ENCODE data around the gene VNN1. TPM values are rescaled to one million over a fixed set of nuclear protein-coding genes. Genes with fewer than 3 reads are reported as not detected.
"Not testable (repeated sequence)": the region's sequence is repeated elsewhere in the genome, so short reads cannot be mapped to it uniquely, and the experiment has no call there.

Gene VNN1
- total and polyA plus RNA-seq, 4 experiments from 2014 or later, result 0.11 TPM; not detected in 3

- CTCF ChIA-PET (ENCODE audit: partially characterized antibody), result no interaction called here
- peaks cover 3 to 25% (median 10%) of the 10 kb centered on the region in 8 donors for H3K9me3 Mint-ChIP-seq
Measured at GRCh38 chr6:132708771-132709170, 5.1 kb downstream of the VNN1 start.

GRCh38 chr6:132708002-132708401 is 5.9 kb downstream of the VNN1 start:
- Mint-ChIP-seq H3K4me3 (no peak overlapping the region), H3K9me3 (peaks cover 5 to 31% (median 12%) of the 10 kb centered on the region in 8 donors), H3K4me1 (no peaks in the 10 kb centered on the region), H3K36me3 (no peaks in the 10 kb centered on the region), H3K27ac (no peak overlapping the region), H3K27me3 (peaks cover 11 to 14% of the 10 kb centered on the region in 2 donors)
- intact Hi-C loops (cut with micrococcal nuclease), result no loop called here
- H3K36me3 ChIP-seq (ENCODE audit: insufficient read depth, low read length), result no peaks in the 10 kb centered on the region
- H3K27me3 ChIP-seq (ENCODE audit: insufficient read depth, low read length), result no peaks in the 10 kb centered on the region
- CTCF ChIA-PET (ENCODE audit: partially characterized antibody), result no interaction called here
- no peak overlapping the region for H3K27ac ChIP-seq (ENCODE audit: low read depth, low read length)
- DNase-seq, result no peak
- POLR2A ChIA-PET (ENCODE audit: partially characterized antibody), result no interaction called here
- H3K9me3 ChIP-seq (ENCODE audit: control insufficient read depth in 1 of 2, low read length in 2 of 2), result no peaks in the 10 kb centered on the region
- H3K4me3 ChIP-seq (ENCODE audit: low read length in 2 of 2), result no peak overlapping the region
- H3K4me1 ChIP-seq (ENCODE audit: insufficient read depth, low read length), result no peaks in the 10 kb centered on the region

More at GRCh38 chr6:132708771-132709170, 5.1 kb downstream of the VNN1 start:
- H3K36me3 Mint-ChIP-seq, result no peaks in the 10 kb centered on the region
- no peak overlapping the region for H3K4me3 Mint-ChIP-seq
- H3K4me1 ChIP-seq (ENCODE audit: insufficient read depth, low read length), result no peaks in the 10 kb centered on the region
- no peaks in the 10 kb centered on the region for H3K4me1 Mint-ChIP-seq
- no peaks in the 10 kb centered on the region for H3K36me3 ChIP-seq (ENCODE audit: insufficient read depth, low read length)
- H3K27me3 Mint-ChIP-seq, result peaks cover 10 to 14% of the 10 kb centered on the region in 2 donors
- POLR2A ChIA-PET (ENCODE audit: partially characterized antibody), result no interaction called here
- intact Hi-C loops (cut with micrococcal nuclease), result no loop called here
- no peaks in the 10 kb centered on the region for H3K27me3 ChIP-seq (ENCODE audit: insufficient read depth, low read length)
- H3K4me3 ChIP-seq (ENCODE audit: low read length in 2 of 2), result no peak overlapping the region
- no peak overlapping the region for H3K27ac Mint-ChIP-seq
- DNase-seq, result no peak
- H3K9me3 ChIP-seq (ENCODE audit: control insufficient read depth in 1 of 2, low read length in 2 of 2), result no peaks in the 10 kb centered on the region
- no peak overlapping the region for H3K27ac ChIP-seq (ENCODE audit: low read depth, low read length)

GRCh38 chr6:132706756-132707155 is 7.1 kb downstream of the VNN1 start:
- H3K27ac ChIP-seq (ENCODE audit: low read depth, low read length); H3K4me3 Mint-ChIP-seq; H3K36me3 Mint-ChIP-seq; H3K36me3 ChIP-seq (ENCODE audit: insufficient read depth, low read length); H3K27ac Mint-ChIP-seq; CTCF ChIA-PET (ENCODE audit: partially characterized antibody); H3K27me3 ChIP-seq (ENCODE audit: insufficient read depth, low read length); H3K9me3 ChIP-seq (ENCODE audit: control insufficient read depth in 1 of 2, low read length in 2 of 2); intact Hi-C loops (cut with micrococcal nuclease); POLR2A ChIA-PET (ENCODE audit: partially characterized antibody); H3K4me1 ChIP-seq (ENCODE audit: insufficient read depth, low read length); H3K4me3 ChIP-seq (ENCODE audit: low read length in 2 of 2); H3K4me1 Mint-ChIP-seq; DNase-seq: not testable (repeated sequence)
- H3K27me3 Mint-ChIP-seq, result peaks cover 11 to 18% of the 10 kb centered on the region in 2 donors
- H3K9me3 Mint-ChIP-seq, result peaks cover 5 to 31% (median 12%) of the 10 kb centered on the region in 8 donors

GRCh38 chr6:132703936-132704335 is 9.9 kb downstream of the VNN1 start:
- Mint-ChIP-seq H3K4me3 (no peak overlapping the region), H3K4me1 (no peaks in the 10 kb centered on the region), H3K9me3 (peaks cover 5 to 31% (median 12%) of the 10 kb centered on the region in 8 donors), H3K36me3 (no peaks in the 10 kb centered on the region), H3K27ac (no peak overlapping the region), H3K27me3 (peaks cover 11 to 15% of the 10 kb centered on the region in 2 donors)
- Histone ChIP-seq H3K4me1 (ENCODE audit: insufficient read depth, low read length) (no peaks in the 10 kb centered on the region), H3K27ac (ENCODE audit: low read depth, low read length) (no peak overlapping the region), H3K4me3 (ENCODE audit: low read length in 2 of 2) (no peak overlapping the region), H3K9me3 (ENCODE audit: control insufficient read depth in 1 of 2, low read length in 2 of 2) (no peaks in the 10 kb centered on the region), H3K27me3 (ENCODE audit: insufficient read depth, low read length) (no peaks in the 10 kb centered on the region), H3K36me3 (ENCODE audit: insufficient read depth, low read length) (no peaks in the 10 kb centered on the region)
- CTCF ChIA-PET (ENCODE audit: partially characterized antibody), result interaction anchor here (0.5 kb wide), 1 partner anchor 95 kb away, joined by 3 read pairs; the partner anchor contains the start of gene SLC18B1
- POLR2A ChIA-PET (ENCODE audit: partially characterized antibody), result no interaction called here
- intact Hi-C loops (cut with micrococcal nuclease), result no loop called here
- no peak for DNase-seq

GRCh38 chr6:132698608-132699007 is 15.2 kb downstream of the VNN1 start:
- Histone ChIP-seq H3K4me3 (ENCODE audit: low read length in 2 of 2) (no peak overlapping the region), H3K27ac (ENCODE audit: low read depth, low read length) (no peak overlapping the region), H3K36me3 (ENCODE audit: insufficient read depth, low read length) (no peaks in the 10 kb centered on the region), H3K27me3 (ENCODE audit: insufficient read depth, low read length) (no peaks in the 10 kb centered on the region), H3K9me3 (ENCODE audit: control insufficient read depth in 1 of 2, low read length in 2 of 2) (peaks cover 0 to 3% of the 10 kb centered on the region in 2 donors), H3K4me1 (ENCODE audit: insufficient read depth, low read length) (no peaks in the 10 kb centered on the region)
- Mint-ChIP-seq H3K27me3 (peaks cover 3 to 9% of the 10 kb centered on the region in 2 donors), H3K4me1 (no peaks in the 10 kb centered on the region), H3K36me3 (peaks cover 3 to 8% of the 10 kb centered on the region in 2 donors), H3K27ac (no peak overlapping the region), H3K4me3 (no peak overlapping the region), H3K9me3 (peaks cover 3 to 28% (median 14%) of the 10 kb centered on the region in 8 donors)
- intact Hi-C loops (cut with micrococcal nuclease), result no loop called here
- ChIA-PET CTCF (ENCODE audit: partially characterized antibody) (no interaction called here), POLR2A (ENCODE audit: partially characterized antibody) (no interaction called here)
- no peak for DNase-seq

- H3K4me3 Mint-ChIP-seq, result no peak overlapping the region
- Histone ChIP-seq H3K27ac (ENCODE audit: low read depth, low read length) (no peak overlapping the region), H3K36me3 (ENCODE audit: insufficient read depth, low read length) (no peaks in the 10 kb centered on the region), H3K4me1 (ENCODE audit: insufficient read depth, low read length) (no peaks in the 10 kb centered on the region), H3K9me3 (ENCODE audit: control insufficient read depth in 1 of 2, low read length in 2 of 2) (peaks cover 0 to 3% of the 10 kb centered on the region in 2 donors), H3K4me3 (ENCODE audit: low read length in 2 of 2) (no peak overlapping the region), H3K27me3 (ENCODE audit: insufficient read depth, low read length) (no peaks in the 10 kb centered on the region)
- ChIA-PET CTCF (ENCODE audit: partially characterized antibody) (no interaction called here), POLR2A (ENCODE audit: partially characterized antibody) (no interaction called here)
- no peaks in the 10 kb centered on the region for H3K4me1 Mint-ChIP-seq
- peaks cover 2 to 5% of the 10 kb centered on the region in 2 donors for H3K27me3 Mint-ChIP-seq
- H3K27ac Mint-ChIP-seq, result no peak overlapping the region
- H3K36me3 Mint-ChIP-seq, result peaks cover 3 to 8% of the 10 kb centered on the region in 2 donors
- DNase-seq, result no peak
- intact Hi-C loops (cut with micrococcal nuclease), result no loop called here
- H3K9me3 Mint-ChIP-seq, result peaks cover 3 to 25% (median 13%) of the 10 kb centered on the region in 8 donors
Measured at GRCh38 chr6:132695773-132696172, 18.1 kb downstream of the VNN1 start.

- Mint-ChIP-seq H3K36me3 (peaks cover 3 to 8% of the 10 kb centered on the region in 2 donors), H3K4me1 (no peaks in the 10 kb centered on the region), H3K27ac (no peak overlapping the region), H3K9me3 (peaks cover 3 to 25% (median 13%) of the 10 kb centered on the region in 8 donors), H3K27me3 (peaks cover 9 to 13% of the 10 kb centered on the region in 2 donors), H3K4me3 (no peak overlapping the region)
- ChIA-PET CTCF (ENCODE audit: partially characterized antibody) (no interaction called here), POLR2A (ENCODE audit: partially characterized antibody) (no interaction called here)
- Histone ChIP-seq H3K9me3 (ENCODE audit: control insufficient read depth in 1 of 2, low read length in 2 of 2) (peaks cover 0 to 3% of the 10 kb centered on the region in 2 donors), H3K4me1 (ENCODE audit: insufficient read depth, low read length) (no peaks in the 10 kb centered on the region), H3K27ac (ENCODE audit: low read depth, low read length) (no peak overlapping the region), H3K27me3 (ENCODE audit: insufficient read depth, low read length) (peaks cover 7% of the 10 kb centered on the region), H3K36me3 (ENCODE audit: insufficient read depth, low read length) (no peaks in the 10 kb centered on the region), H3K4me3 (ENCODE audit: low read length in 2 of 2) (no peak overlapping the region)
- intact Hi-C loops (cut with micrococcal nuclease), result no loop called here
- DNase-seq, result no peak
Measured at GRCh38 chr6:132693478-132693877, 20.4 kb downstream of the VNN1 start.

GRCh38 chr6:132690678-132691077 is 23.2 kb downstream of the VNN1 start:
- no peak overlapping the region for H3K27ac ChIP-seq (ENCODE audit: low read depth, low read length)
- POLR2A ChIA-PET (ENCODE audit: partially characterized antibody), result no interaction called here
- no peaks in the 10 kb centered on the region for H3K9me3 ChIP-seq (ENCODE audit: control insufficient read depth in 1 of 2, low read length in 2 of 2)
- intact Hi-C loops (cut with micrococcal nuclease), result no loop called here
- peaks cover 0 to 11% (median 3%) of the 10 kb centered on the region in 8 donors for H3K9me3 Mint-ChIP-seq
- H3K4me1 ChIP-seq (ENCODE audit: insufficient read depth, low read length), result no peaks in the 10 kb centered on the region
- no peak overlapping the region for H3K4me3 ChIP-seq (ENCODE audit: low read length in 2 of 2)
- H3K36me3 ChIP-seq (ENCODE audit: insufficient read depth, low read length), result no peaks in the 10 kb centered on the region
- H3K27me3 Mint-ChIP-seq, result peaks cover 19 to 21% of the 10 kb centered on the region in 2 donors
- peaks cover 7% of the 10 kb centered on the region for H3K27me3 ChIP-seq (ENCODE audit: insufficient read depth, low read length)
- CTCF ChIA-PET (ENCODE audit: partially characterized antibody), result no interaction called here
- no peak overlapping the region for H3K4me3 Mint-ChIP-seq
- no peak for DNase-seq
- peaks cover 1% of the 10 kb centered on the region in 2 donors for H3K36me3 Mint-ChIP-seq
- no peak overlapping the region for H3K27ac Mint-ChIP-seq
- no peaks in the 10 kb centered on the region for H3K4me1 Mint-ChIP-seq

All from CD4-positive, alpha-beta memory T cell (primary cell).